ENCODE data around the gene PHETA1. TPM values are rescaled to one million over a fixed set of nuclear protein-coding genes. Genes with fewer than 3 reads are reported as not detected.

The PHETA1 gene
- total and polyA plus RNA-seq, 2 donors (not counting 3 experiments of a cell fraction or from before 2014, with no cell fraction given) = 10.6 to 20.0 TPM

DNA sequence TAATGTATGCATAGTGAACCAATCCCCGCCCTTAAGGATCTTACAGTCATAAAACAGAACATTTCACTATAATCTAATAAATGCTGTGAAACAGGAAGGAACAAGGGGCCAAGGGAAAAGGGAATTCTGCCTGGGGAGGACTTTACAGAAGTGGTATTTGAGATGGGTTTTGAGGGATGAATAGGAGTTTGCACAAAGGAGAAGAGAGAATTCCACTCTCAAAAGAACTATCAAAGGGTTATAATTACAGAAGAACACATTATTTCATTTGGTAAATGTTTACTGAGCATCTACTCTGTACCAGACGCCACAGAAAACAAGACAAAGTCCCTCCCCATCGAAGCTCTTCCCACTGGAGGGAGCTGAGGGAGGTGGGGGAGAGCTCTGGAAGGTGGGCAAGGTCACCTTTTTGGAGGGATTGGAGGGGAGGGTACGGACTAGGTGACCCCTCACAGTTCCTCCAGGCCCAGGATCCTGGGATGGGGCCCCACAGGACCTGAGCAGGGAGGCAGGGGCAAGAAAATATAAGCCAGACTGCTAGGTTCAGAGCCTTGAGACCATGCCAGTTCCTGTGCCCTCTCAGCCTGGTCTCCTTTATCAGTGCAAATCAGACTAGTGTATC is 24.5 kb downstream of the PHETA1 start:
- no TSS peak for BruUV-seq (replicated peaks)
- Histone ChIP-seq H3K4me1 (ENCODE audit: control insufficient read depth, extremely low read depth, insufficient read depth, low read length) (no peaks in the 10 kb centered on the region), H4K20me1 (replicated peaks; ENCODE audit: control insufficient read depth, extremely low read depth, insufficient read depth, low read length) (no peaks in the 10 kb centered on the region), H3K4me3 (replicated peaks in 1 of 3; ENCODE audit: insufficient read depth in 1 of 3, low read depth in 1 of 3, low read length in 3 of 3) (no peak overlapping the region), H3K9ac (replicated peaks; ENCODE audit: extremely low read depth, insufficient read depth, low read length) (no peak overlapping the region), H2AFZ (ENCODE audit: low read depth, low read length) (no peak overlapping the region), H3K79me2 (ENCODE audit: control insufficient read depth, insufficient read depth, low read length) (no peaks in the 10 kb centered on the region), H3K9me3 (replicated peaks; ENCODE audit: control insufficient read depth, insufficient read depth, low read length) (no peaks in the 10 kb centered on the region), H3K9me1 (replicated peaks; ENCODE audit: control insufficient read depth, extremely low read depth, insufficient read depth, low read length) (no peaks in the 10 kb centered on the region), H3K36me3 (ENCODE audit: control insufficient read depth in 2 of 2, extremely low read depth in 1 of 2, insufficient read depth in 2 of 2, low read length in 2 of 2) (no peaks in the 10 kb centered on the region), H3K27ac (ENCODE audit: insufficient read depth, low read depth, low read length) (no peak overlapping the region), H3K27me3 (ENCODE audit: control insufficient read depth in 2 of 2, insufficient read depth in 2 of 2, low read length in 2 of 2) (peaks cover 0 to 2% of the 10 kb centered on the region in 2 experiments), H3K4me2 (ENCODE audit: insufficient read depth, low read length) (no peak overlapping the region)
- dilution Hi-C loops (cut with MboI; ENCODE audit: extremely low pct_ligation_motif_present, low sequenced_read_pairs) = no loop called here
- no peak for TF ChIP-seq POLR2AphosphoS5 (IDR thresholded peaks at IDR 0.05; ENCODE audit: insufficient read depth, low read depth, low read length)
- TF ChIP-seq, protein P1, sequence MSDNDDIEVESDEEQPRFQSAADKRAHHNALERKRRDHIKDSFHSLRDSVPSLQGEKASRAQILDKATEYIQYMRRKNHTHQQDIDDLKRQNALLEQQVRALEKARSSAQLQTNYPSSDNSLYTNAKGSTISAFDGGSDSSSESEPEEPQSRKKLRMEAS (IDR thresholded peaks at IDR 0.05; ENCODE audit: insufficient read depth, insufficient read length) = no peak
- TF ChIP-seq MYC (IDR thresholded peaks at IDR 0.05; ENCODE audit: low read depth, low read length) = no peak
- TF ChIP-seq POLR2A (IDR thresholded peaks at IDR 0.05; ENCODE audit: low read depth, low read length) = no peak
- TF ChIP-seq EZH2 (IDR thresholded peaks at IDR 0.05; ENCODE audit: borderline replicate concordance, low read depth, low read length, severe bottlenecking) = no peak
- no peak for TF ChIP-seq CTCF (IDR thresholded peaks at IDR 0.05; ENCODE audit: extremely low read depth in 1 of 2, insufficient read depth in 1 of 2, low read depth in 1 of 2, low read length in 2 of 2)
- TF ChIP-seq JUN (IDR thresholded peaks at IDR 0.05; ENCODE audit: borderline replicate concordance, insufficient read depth, insufficient read length, low read depth) = no peak
- TF ChIP-seq FOS (IDR thresholded peaks at IDR 0.05; ENCODE audit: borderline replicate concordance, insufficient read depth, low read length) = no peak
- no peak for TF ChIP-seq GATA2 (IDR thresholded peaks at IDR 0.05; ENCODE audit: insufficient read depth, insufficient read length, low read depth, low read length)
- intact Hi-C loops (cut with micrococcal nuclease) = no loop called here
- ChIA-PET POLR2A (no interaction called here), CTCF (no interaction called here)
- no peak for DNase-seq (ENCODE audit: low read depth, low spot score)
- no peak for FAIRE-seq

Data from endothelial cell of umbilical vein (primary cell).